Activated naive CD4-positive, alpha-beta T cell treated with anti-CD3 and anti-CD28 coated beads, Interleukin-2, amount 10 ng/mL, durations not matched to agents 7 days and 5 days (primary cell): ENCODE measurements around the gene ABR.
"Not testable (repeated sequence)": the region's sequence is repeated elsewhere in the genome, so short reads cannot be mapped to it uniquely, and the experiment has no call there.

Experiments
- CTCF ChIA-PET: fragments of 350-600 bp; sonication (Branson Sonifier 250); formaldehyde crosslinking; loops from one replicate; lab custom pipeline; 2021; ENCODE audit warnings: antibody characterized with exemption; lab: Charles Lee
- DNase-seq: peaks from one replicate; pipeline ENCODE4 v3.0.0-alpha.2; 2020
- H3K27ac Mint-ChIP-seq: one replicate; pipeline ENCODE4 v1.8.0; 2021; ENCODE audit warnings: mild to moderate bottlenecking, moderate library complexity, mixed read lengths
- H3K27me3 Mint-ChIP-seq: one replicate; pipeline ENCODE4 v1.8.0; 2021; ENCODE audit warnings: mild to moderate bottlenecking, mixed read lengths
- H3K36me3 Mint-ChIP-seq: one replicate; pipeline ENCODE4 v1.8.0; 2021; ENCODE audit warnings: mixed read lengths
- H3K4me1 Mint-ChIP-seq: one replicate; pipeline ENCODE4 v1.8.0; 2021; ENCODE audit warnings: mixed read lengths
- H3K4me3 Mint-ChIP-seq: one replicate; pipeline ENCODE4 v1.8.0; 2021; ENCODE audit warnings: mild to moderate bottlenecking, moderate library complexity, mixed read lengths
- H3K9me3 Mint-ChIP-seq: one replicate; pipeline ENCODE4 v1.8.0; 2021; ENCODE audit warnings: mixed read lengths

The ABR gene

GRCh38 chr17:1087381-1088241 is 92.2 kb downstream of the ABR start:
- Mint-ChIP-seq H3K27ac (no peak overlapping the region), H3K27me3 (no peaks in the 10 kb centered on the region), H3K4me3 (no peak overlapping the region), H3K36me3 (peaks cover 42% of the 10 kb centered on the region), H3K9me3 (no peaks in the 10 kb centered on the region), H3K4me1 (no peaks in the 10 kb centered on the region)
- peak; percentile 30 for DNase-seq
- CTCF ChIA-PET, result no interaction called here

- H3K27me3 Mint-ChIP-seq, result no peaks in the 10 kb centered on the region
- H3K4me3 Mint-ChIP-seq, result no peak overlapping the region
- H3K27ac Mint-ChIP-seq, result no peak overlapping the region
- no peaks in the 10 kb centered on the region for H3K4me1 Mint-ChIP-seq
- peaks cover 30% of the 10 kb centered on the region for H3K36me3 Mint-ChIP-seq
- H3K9me3 Mint-ChIP-seq, result no peaks in the 10 kb centered on the region
- DNase-seq, result no peak
- CTCF ChIA-PET, result no interaction called here
These were observed 96.2 kb downstream of the ABR start for GRCh38 chr17:1083451-1084187.

GRCh38 chr17:1082579-1082978 is 97.2 kb downstream of the ABR start:
- Mint-ChIP-seq H3K4me1 (no peaks in the 10 kb centered on the region), H3K36me3 (peaks cover 33% of the 10 kb centered on the region), H3K4me3 (no peak overlapping the region), H3K27ac (no peak overlapping the region), H3K9me3 (no peaks in the 10 kb centered on the region), H3K27me3 (no peaks in the 10 kb centered on the region)
- no peak for DNase-seq
- CTCF ChIA-PET, result no interaction called here

- Mint-ChIP-seq H3K9me3 (no peaks in the 10 kb centered on the region), H3K36me3 (peaks cover 25% of the 10 kb centered on the region), H3K27ac (no peak overlapping the region), H3K4me1 (no peaks in the 10 kb centered on the region), H3K4me3 (no peak overlapping the region), H3K27me3 (no peaks in the 10 kb centered on the region)
- CTCF ChIA-PET, result no interaction called here
- no peak for DNase-seq
These were observed 100.8 kb downstream of the ABR start for GRCh38 chr17:1078831-1079561.

- DNase-seq, result no peak
- CTCF ChIA-PET, result interaction anchor here (1.0 kb wide), 1 partner anchor 20 kb away, joined by 3 read pairs; no protein-coding TSS in a partner anchor
- no peaks in the 10 kb centered on the region for H3K27me3 Mint-ChIP-seq
- H3K4me1 Mint-ChIP-seq, result no peaks in the 10 kb centered on the region
- no peak overlapping the region for H3K4me3 Mint-ChIP-seq
- H3K9me3 Mint-ChIP-seq, result no peaks in the 10 kb centered on the region
- peaks cover 21% of the 10 kb centered on the region for H3K36me3 Mint-ChIP-seq
- no peak overlapping the region for H3K27ac Mint-ChIP-seq
These were observed 101.6 kb downstream of the ABR start for GRCh38 chr17:1077986-1078711.

- Mint-ChIP-seq H3K27ac (no peak overlapping the region), H3K4me3 (no peak overlapping the region), H3K4me1 (no peaks in the 10 kb centered on the region), H3K36me3 (peaks cover 19% of the 10 kb centered on the region), H3K9me3 (no peaks in the 10 kb centered on the region), H3K27me3 (no peaks in the 10 kb centered on the region)
- no peak for DNase-seq
- CTCF ChIA-PET, result interaction anchor here (1.0 kb wide), 1 partner anchor 19 kb away, joined by 3 read pairs; no protein-coding TSS in a partner anchor
These were observed 102.2 kb downstream of the ABR start for GRCh38 chr17:1077581-1077985.

GRCh38 chr17:1076982-1077302 is 102.8 kb downstream of the ABR start:
- Mint-ChIP-seq H3K9me3 (no peaks in the 10 kb centered on the region), H3K27ac (no peak overlapping the region), H3K36me3 (peaks cover 21% of the 10 kb centered on the region), H3K27me3 (no peaks in the 10 kb centered on the region), H3K4me1 (no peaks in the 10 kb centered on the region), H3K4me3 (no peak overlapping the region)
- CTCF ChIA-PET, result interaction anchor here (1.0 kb wide), 1 partner anchor 18 kb away, joined by 3 read pairs; no protein-coding TSS in a partner anchor
- DNase-seq, result no peak

GRCh38 chr17:1076299-1076981 is 103.3 kb downstream of the ABR start:
- Mint-ChIP-seq H3K27me3 (no peaks in the 10 kb centered on the region), H3K36me3 (peaks cover 21% of the 10 kb centered on the region), H3K9me3 (no peaks in the 10 kb centered on the region), H3K4me1 (no peaks in the 10 kb centered on the region), H3K27ac (no peak overlapping the region), H3K4me3 (no peak overlapping the region)
- DNase-seq, result no peak
- CTCF ChIA-PET, result interaction anchor here (1.3 kb wide), 1 partner anchor 20 kb away, joined by 4 read pairs; no protein-coding TSS in a partner anchor

- H3K36me3 Mint-ChIP-seq, result peaks cover 22% of the 10 kb centered on the region
- H3K9me3 Mint-ChIP-seq, result no peaks in the 10 kb centered on the region
- H3K27me3 Mint-ChIP-seq, result no peaks in the 10 kb centered on the region
- CTCF ChIA-PET, result interaction anchor here (1.3 kb wide), 1 partner anchor 19 kb away, joined by 4 read pairs; no protein-coding TSS in a partner anchor
- H3K27ac Mint-ChIP-seq, result no peak overlapping the region
- no peak for DNase-seq
- no peak overlapping the region for H3K4me3 Mint-ChIP-seq
- H3K4me1 Mint-ChIP-seq, result no peaks in the 10 kb centered on the region
These were observed 104.7 kb downstream of the ABR start for GRCh38 chr17:1074886-1075605.

- DNase-seq, CTCF ChIA-PET, H3K9me3 Mint-ChIP-seq, H3K4me1 Mint-ChIP-seq, H3K4me3 Mint-ChIP-seq, H3K27ac Mint-ChIP-seq, H3K27me3 Mint-ChIP-seq: not testable (repeated sequence)
- H3K36me3 Mint-ChIP-seq, result peaks cover 22% of the 10 kb centered on the region
These were observed 105.7 kb downstream of the ABR start for GRCh38 chr17:1073963-1074625.

- Mint-ChIP-seq H3K36me3 (peaks cover 27% of the 10 kb centered on the region), H3K4me1 (no peaks in the 10 kb centered on the region), H3K27ac (no peak overlapping the region), H3K4me3 (no peak overlapping the region), H3K9me3 (no peaks in the 10 kb centered on the region), H3K27me3 (no peaks in the 10 kb centered on the region)
- no peak for DNase-seq
- CTCF ChIA-PET, result interaction anchor here (0.8 kb wide), 1 partner anchor 114 kb away, joined by 3 read pairs; no protein-coding TSS in a partner anchor
These were observed 106.4 kb downstream of the ABR start for GRCh38 chr17:1073241-1073962.

GRCh38 chr17:1072551-1072961 is 107.2 kb downstream of the ABR start:
- Mint-ChIP-seq H3K4me1 (no peaks in the 10 kb centered on the region), H3K27ac (no peak overlapping the region), H3K36me3 (peaks cover 30% of the 10 kb centered on the region), H3K27me3 (no peaks in the 10 kb centered on the region), H3K4me3 (no peak overlapping the region), H3K9me3 (peaks cover 1% of the 10 kb centered on the region)
- DNase-seq, result no peak
- CTCF ChIA-PET, result no interaction called here
